ENCODE data around the gene LRRC42. TPM values are rescaled to one million over a fixed set of nuclear protein-coding genes. Genes with fewer than 3 reads are reported as not detected.

LRRC42 gene
- total RNA-seq, 1 donor: 38.7 TPM

GRCh38 chr1:53949023-53949990 lies 3.2 kb downstream of the LRRC42 start:
- peaks cover 84% of the 10 kb centered on the region for H3K79me2 ChIP-seq (ENCODE audit: insufficient read depth, low read length)
- H3K36me3 ChIP-seq (ENCODE audit: insufficient read depth, low read length): peaks cover 16% of the 10 kb centered on the region
- H3K9me3 ChIP-seq (ENCODE audit: low read depth, low read length): no peaks in the 10 kb centered on the region
- no peak overlapping the region for H3K4me2 ChIP-seq (ENCODE audit: insufficient read depth, low read length)
- H4K20me1 ChIP-seq (ENCODE audit: insufficient read depth, low read length): peaks cover 14% of the 10 kb centered on the region
- peak; percentile 66 for TF ChIP-seq CTCF (IDR thresholded peaks at IDR 0.05; ENCODE audit: extremely low read depth, low read depth, low read length)
- no peak overlapping the region for H2AFZ ChIP-seq (ENCODE audit: low read length)
- no peak overlapping the region for H3K4me3 ChIP-seq (ENCODE audit: insufficient read depth, low read length)
- no peaks in the 10 kb centered on the region for H3K27me3 ChIP-seq (ENCODE audit: insufficient read depth, low read length)
- peaks cover 19% of the 10 kb centered on the region for H3K4me1 ChIP-seq (ENCODE audit: insufficient read depth, low read length)
- DNase-seq (ENCODE audit: insufficient read length, low spot score, missing footprints): no peak
- no peak overlapping the region for H3K27ac ChIP-seq (ENCODE audit: low read depth, low read length)

GRCh38 chr1:53951697-53952096 lies 5.5 kb downstream of the LRRC42 start:
- H4K20me1 ChIP-seq (ENCODE audit: insufficient read depth, low read length): peaks cover 15% of the 10 kb centered on the region
- no peak overlapping the region for H3K27ac ChIP-seq (ENCODE audit: low read depth, low read length)
- peaks cover 70% of the 10 kb centered on the region for H3K79me2 ChIP-seq (ENCODE audit: insufficient read depth, low read length)
- H3K4me2 ChIP-seq (ENCODE audit: insufficient read depth, low read length): no peak overlapping the region
- TF ChIP-seq CTCF (IDR thresholded peaks at IDR 0.05; ENCODE audit: extremely low read depth, low read depth, low read length): no peak
- H3K36me3 ChIP-seq (ENCODE audit: insufficient read depth, low read length): peaks cover 16% of the 10 kb centered on the region
- no peak overlapping the region for H2AFZ ChIP-seq (ENCODE audit: low read length)
- H3K4me3 ChIP-seq (ENCODE audit: insufficient read depth, low read length): no peak overlapping the region
- no peaks in the 10 kb centered on the region for H3K9me3 ChIP-seq (ENCODE audit: low read depth, low read length)
- H3K4me1 ChIP-seq (ENCODE audit: insufficient read depth, low read length): peaks cover 16% of the 10 kb centered on the region
- no peak for DNase-seq (ENCODE audit: insufficient read length, low spot score, missing footprints)
- H3K27me3 ChIP-seq (ENCODE audit: insufficient read depth, low read length): no peaks in the 10 kb centered on the region

GRCh38 chr1:53954128-53954527 lies 8.0 kb downstream of the LRRC42 start:
- Histone ChIP-seq H4K20me1 (ENCODE audit: insufficient read depth, low read length) (peaks cover 20% of the 10 kb centered on the region), H3K36me3 (ENCODE audit: insufficient read depth, low read length) (peaks cover 31% of the 10 kb centered on the region), H3K79me2 (ENCODE audit: insufficient read depth, low read length) (peaks cover 53% of the 10 kb centered on the region), H3K4me1 (ENCODE audit: insufficient read depth, low read length) (peaks cover 12% of the 10 kb centered on the region), H3K4me3 (ENCODE audit: insufficient read depth, low read length) (no peak overlapping the region), H3K27me3 (ENCODE audit: insufficient read depth, low read length) (no peaks in the 10 kb centered on the region), H3K27ac (ENCODE audit: low read depth, low read length) (no peak overlapping the region), H2AFZ (ENCODE audit: low read length) (no peak overlapping the region), H3K4me2 (ENCODE audit: insufficient read depth, low read length) (no peak overlapping the region), H3K9me3 (ENCODE audit: low read depth, low read length) (no peaks in the 10 kb centered on the region)
- TF ChIP-seq CTCF (IDR thresholded peaks at IDR 0.05; ENCODE audit: extremely low read depth, low read depth, low read length): no peak
- no peak for DNase-seq (ENCODE audit: insufficient read length, low spot score, missing footprints)
